GM12878 (cell line): Measurements from ENCODE around the gene AP3S2. TPM values are rescaled to one million over a fixed set of nuclear protein-coding genes. Genes with fewer than 3 reads are reported as not detected.

Experiments used
- ATAC-seq: fragments of 200-7000 bp; cut with Tn5 transposase; 3 replicates; pipeline ENCODE4 v1.9.1; 2020; ENCODE audit warnings: mild to moderate bottlenecking, moderate library complexity
- BruUV-seq: library from RNA; stranded (reverse); fragments of 400-500 nt; replicated peaks from 2 replicates; lab custom pipeline; 2021; lab: Mats Ljungman, UMichigan
- CTCF ChIA-PET: fragments of 300-600 bp; sonication (Branson Sonifier 250); formaldehyde crosslinking; extraction: SDS; loops from one replicate; lab custom pipeline; 2021; ENCODE audit warnings: inconsistent platforms; lab: Yijun Ruan, JAX
- POLR2A ChIA-PET: fragments of 350-600 bp; formaldehyde crosslinking; extraction: SDS; loops from one replicate; lab custom pipeline; 2021; ENCODE audit warnings: inconsistent platforms; lab: Charles Lee
- RAD21 ChIA-PET: fragments of 300-600 bp; sonication (Branson Sonifier 250); formaldehyde crosslinking; loops from one replicate; lab custom pipeline; 2023; ENCODE audit warnings: antibody characterized with exemption; ENCODE audit not compliant: unreplicated experiment; lab: Charles Lee
- SMC1A ChIA-PET: fragments of 300-600 bp; sonication (Branson Sonifier 250); formaldehyde crosslinking; loops from one replicate; lab custom pipeline; 2023; ENCODE audit not compliant: unreplicated experiment, uncharacterized antibody; lab: Charles Lee
- DNase-seq: peaks from one replicate; pipeline ENCODE4 v3.0.0-alpha.2; 2011; ENCODE audit warnings: low read depth, low spot score
- FAIRE-seq: peaks from 3 replicates; lab custom pipeline; 2011; peaks lifted over from hg19 to GRCh38; lab: Jason Lieb, UNC
- H2AFZ ChIP-seq: 2 replicates; pipeline ENCODE4 v1.6.0; 2011; ENCODE audit warnings: low read depth, low read length, control low read depth; ENCODE audit not compliant: control insufficient read depth
- H3K27ac ChIP-seq: 2 replicates; pipeline ENCODE4 v1.5.1; 2011; ENCODE audit warnings: control low read depth; ENCODE audit not compliant: control insufficient read depth, insufficient read depth
- H3K27me3 ChIP-seq, 2 experiments: replicated peaks in 1 of 2; 2 replicates each; pipeline versions ENCODE4 v1.6.0 to v1.6.1; 2011; ENCODE audit warnings: low read length in 1 of 2; ENCODE audit not compliant: control insufficient read depth in 2 of 2, insufficient read depth in 2 of 2
- H3K36me3 ChIP-seq, 2 experiments: 2 replicates each; pipeline ENCODE4 v1.5.1; 2011; ENCODE audit warnings: low read length in 1 of 2; ENCODE audit not compliant: control insufficient read depth in 2 of 2, insufficient read depth in 2 of 2
- H3K4me1 ChIP-seq: 2 replicates; pipeline ENCODE4 v1.6.1; 2011; ENCODE audit warnings: mild to moderate bottlenecking, low read length, moderate library complexity, mixed read lengths; ENCODE audit not compliant: control insufficient read depth, insufficient read depth
- H3K4me2 ChIP-seq: 2 replicates; pipeline ENCODE4 v1.6.0; 2011; ENCODE audit warnings: control low read depth; ENCODE audit not compliant: control insufficient read depth, insufficient read depth
- H3K4me3 ChIP-seq: fragments of 200-600 bp; sonication (generic); 2 replicates; pipeline ENCODE4 v1.5.1; 2016
- H3K79me2 ChIP-seq: 2 replicates; pipeline ENCODE4 v1.6.0; 2011; ENCODE audit warnings: low read length; ENCODE audit not compliant: control insufficient read depth, insufficient read depth
- H3K9ac ChIP-seq: 2 replicates; pipeline ENCODE4 v1.8.0; 2011; ENCODE audit warnings: low read length, control low read depth, mixed read lengths; ENCODE audit not compliant: control insufficient read depth, insufficient read depth
- H3K9me3 ChIP-seq: replicated peaks from 3 replicates; pipeline ENCODE4 v1.5.1; 2011; ENCODE audit warnings: mild to moderate bottlenecking, low read length; ENCODE audit not compliant: control insufficient read depth, insufficient read depth
- H4K20me1 ChIP-seq: 2 replicates; pipeline ENCODE4 v1.6.0; 2011; ENCODE audit not compliant: control insufficient read depth, insufficient read depth
- CEBPB ChIP-seq, 2 experiments: fragments of 150-350 bp in 1 of 2; IDR thresholded peaks; 2 replicates each; pipeline ENCODE4 v1.6.1; 2012 to 2014; ENCODE audit warnings: low read depth in 2 of 2, low read length in 2 of 2, borderline replicate concordance in 1 of 2, inconsistent platforms in 1 of 2
- FOS ChIP-seq: IDR thresholded peaks from 3 replicates; pipeline ENCODE4 v1.6.1; 2011; ENCODE audit warnings: borderline replicate concordance; ENCODE audit not compliant: insufficient read length; ENCODE audit errors: extremely low read depth
- RELA ChIP-seq: fragments of 450-650 bp; IDR thresholded peaks from 2 replicates; pipeline ENCODE4 v1.8.0; 2014; ENCODE audit warnings: borderline replicate concordance; ENCODE audit not compliant: partially characterized antibody
- SKIL ChIP-seq: fragments of 450-650 bp; IDR thresholded peaks from 2 replicates; pipeline ENCODE4 v1.6.1; 2017; ENCODE audit warnings: mild to moderate bottlenecking, low read depth, inconsistent platforms; ENCODE audit not compliant: poor library complexity, severe bottlenecking
- TARDBP ChIP-seq: IDR thresholded peaks from 2 replicates; pipeline ENCODE4 v1.6.1; 2016; ENCODE audit warnings: borderline replicate concordance
- WGBS: methylation state at CpG from one replicate; pipeline ENCODE4 v1.1.6; 2016; ENCODE audit warnings: low lambda C conversion rate; ENCODE audit not compliant: insufficient replicate concordance, insufficient coverage; ENCODE audit errors: missing lambda C conversion rate; 5-methylcytosine and 5-hydroxymethylcytosine counted together
- in situ Hi-C: fragments of 300-500 bp; cut with MboI; formaldehyde crosslinking; loops from 9 replicates; pipeline ENCODE4 v1.14.3; 2018; ENCODE audit warnings: mixed read lengths
- intact Hi-C: fragments of 100-400 bp; cut with micrococcal nuclease; formaldehyde crosslinking; loops from one replicate; pipeline ENCODE4 v1.14.2; 2022; ENCODE audit not compliant: unreplicated experiment
- polyA plus RNA-seq, 11 experiments: library from polyadenylated mRNA; depleted of rRNA in 4 of 11; unstranded in 6 of 11; stranded (reverse) in 5 of 11; fragments of >200 nt; fragmentation: Nextera tagmentation in 4 of 11; fragmentation: Illumina TruSeq in 1 of 11; extraction: Ambion mirVana in 4 of 11; extraction: Trizol in 1 of 11; gene quantifications; 1 replicate in 1 of 11; 2 replicates in 10 of 11; pipeline versions ENCODE4 v1.2.1 to v1.2.3, GENCODE V29; 2011 to 2016; ENCODE audit warnings: inconsistent platforms in 2 of 11, missing spikeins in 2 of 11, low read depth in 1 of 11
- total RNA-seq, 4 experiments: library from RNA; depleted of rRNA in 3 of 4; stranded (reverse); fragments of >200 nt in 3 of 4; fragmentation: Illumina TruSeq in 1 of 4; extraction: Trizol in 1 of 4; gene quantifications; 2 replicates each; pipeline versions ENCODE4 v1.2.1 to v1.2.3, GENCODE V29; 2013 to 2021

The AP3S2 gene
- total and polyA plus RNA-seq, 10 of the 15 experiments (the other 5 are each of a cell fraction or from before 2014, with no cell fraction given): 10.0 to 43.6 (median 26.0) TPM

- intact Hi-C loops: loop anchor here (10.0 kb wide), 1 partner anchor 74 kb away; the partner anchor contains the start of gene MESP1
Observed at GRCh38 chr15:89829161-89829560, 64.6 kb downstream of the AP3S2 start.

More at GRCh38 chr15:89829161-89829560, 64.6 kb downstream of the AP3S2 start:
- Histone ChIP-seq H2AFZ (no peak overlapping the region), H3K79me2 (no peaks in the 10 kb centered on the region), H3K9me3 (no peaks in the 10 kb centered on the region), H3K4me2 (no peak overlapping the region), H4K20me1 (no peaks in the 10 kb centered on the region)
- SMC1A ChIA-PET: no interaction called here
- POLR2A ChIA-PET: no interaction called here
- CTCF ChIA-PET: interaction anchor here (1.4 to 2.8 kb wide), 2 partner anchors 45 to 68 kb away, joined by 4 to 9 read pairs; no protein-coding TSS in a partner anchor
- TF ChIP-seq TARDBP (no peak), FOS (no peak), SKIL (no peak), RELA (no peak), CEBPB (IDR thresholded peaks at IDR 0.05; ENCODE audit: borderline replicate concordance in 1 of 2, low read depth in 2 of 2, low read length in 2 of 2) (no peak)
- TF ChIP-seq, all 136 proteins: peak for 0
- H3K9ac ChIP-seq: no peak overlapping the region
- peaks cover 3 to 7% of the 10 kb centered on the region in 2 experiments; a peak in 3 of 4 replicates for H3K36me3 ChIP-seq
- no peak for ATAC-seq
- in situ Hi-C loops: no loop called here
- RAD21 ChIA-PET: no interaction called here
- no peaks in the 10 kb centered on the region; the same call in 1 of the 2 replicates for H3K4me1 ChIP-seq
- H3K4me3 ChIP-seq: no peak overlapping the region
- WGBS: 75% methylated on average over 8 of the region's 8 CpGs
- no peak for DNase-seq
- H3K27me3 ChIP-seq: no peaks in the 10 kb centered on the region
- FAIRE-seq: no peak
- BruUV-seq: no TSS peak
- no peak overlapping the region for H3K27ac ChIP-seq
